Stimulated activated CD4-positive, alpha-beta T cell treated with anti-CD3 and anti-CD28 coated beads, Interleukin-4, amount 100 ng/mL, for 4 hours (primary cell): ENCODE results near the gene LRRC34.

Experiments used
- DNase-seq, 2 experiments: peaks; one replicate each; pipeline ENCODE4 v3.0.0-alpha.2; 2020

LRRC34 gene

GRCh38 chr3:169812332-169813235, at the start of gene LRRC34, which contains the start of gene LRRIQ4:
Gene LRRC34, minus strand, starts transcription at chr3:169812904. Its CDS starts 356 bp downstream, at chr3:169812548.
Gene LRRIQ4, plus strand, starts transcription at chr3:169812870. Its CDS starts 9,052 bp downstream, at chr3:169821922.
- peak; percentile 65 to 68 for DNase-seq

- no peak for DNase-seq
These were observed 49.2 kb upstream of the LRRC34 start for GRCh38 chr3:169861871-169862270.

GRCh38 chr3:169857811-169858210, 45.1 kb upstream of the LRRC34 start:
- DNase-seq = no peak

GRCh38 chr3:169855514-169855913, 42.8 kb upstream of the LRRC34 start:
- DNase-seq = no peak

- DNase-seq = no peak
These were observed 37.9 kb upstream of the LRRC34 start for GRCh38 chr3:169850618-169851017.

GRCh38 chr3:169848741-169849140, 36.0 kb upstream of the LRRC34 start:
- no peak for DNase-seq

GRCh38 chr3:169847896-169848295, 35.2 kb upstream of the LRRC34 start:
- no peak for DNase-seq

GRCh38 chr3:169846458-169847193, 33.9 kb upstream of the LRRC34 start:
- no peak for DNase-seq

- DNase-seq = no peak
These were observed 30.3 kb upstream of the LRRC34 start for GRCh38 chr3:169842960-169843359.

- no peak for DNase-seq
These were observed 28.5 kb upstream of the LRRC34 start for GRCh38 chr3:169841171-169841570.

GRCh38 chr3:169838511-169839030, 25.9 kb upstream of the LRRC34 start:
- DNase-seq = no peak

- no peak for DNase-seq
These were observed 24.2 kb upstream of the LRRC34 start for GRCh38 chr3:169836942-169837275.

- no peak for DNase-seq
These were observed 23.6 kb upstream of the LRRC34 start for GRCh38 chr3:169836078-169836941.

- no peak for DNase-seq
These were observed 22.8 kb upstream of the LRRC34 start for GRCh38 chr3:169835533-169835932.

- no peak for DNase-seq
These were observed 15.0 kb upstream of the LRRC34 start for GRCh38 chr3:169827712-169828111.

GRCh38 chr3:169825316-169825715, 12.6 kb upstream of the LRRC34 start:
- DNase-seq = no peak

GRCh38 chr3:169822983-169823382, 10.3 kb upstream of the LRRC34 start:
- DNase-seq = no peak

- DNase-seq = no peak
These were observed 9.8 kb upstream of the LRRC34 start for GRCh38 chr3:169822540-169822939.

- no peak for DNase-seq
These were observed 9.4 kb upstream of the LRRC34 start for GRCh38 chr3:169822091-169822490.

- no peak for DNase-seq
These were observed 5.6 kb upstream of the LRRC34 start for GRCh38 chr3:169818316-169818715.

GRCh38 chr3:169815590-169816150, 3.0 kb upstream of the LRRC34 start:
- no peak for DNase-seq

- peak; percentile 57 to 83 for DNase-seq
These were observed 1.2 kb upstream of the LRRC34 start for GRCh38 chr3:169813757-169814517.
